Measurements from ENCODE around the gene WDR5B. TPM values are rescaled to one million over a fixed set of nuclear protein-coding genes. Genes with fewer than 3 reads are reported as not detected.
A peak's percentile ranks its signal among the peaks of the same experiment; 100 is the strongest.

WDR5B gene
- total RNA-seq, result 1 to 10 TPM; 3.8 to 6.2 TPM

DNA sequence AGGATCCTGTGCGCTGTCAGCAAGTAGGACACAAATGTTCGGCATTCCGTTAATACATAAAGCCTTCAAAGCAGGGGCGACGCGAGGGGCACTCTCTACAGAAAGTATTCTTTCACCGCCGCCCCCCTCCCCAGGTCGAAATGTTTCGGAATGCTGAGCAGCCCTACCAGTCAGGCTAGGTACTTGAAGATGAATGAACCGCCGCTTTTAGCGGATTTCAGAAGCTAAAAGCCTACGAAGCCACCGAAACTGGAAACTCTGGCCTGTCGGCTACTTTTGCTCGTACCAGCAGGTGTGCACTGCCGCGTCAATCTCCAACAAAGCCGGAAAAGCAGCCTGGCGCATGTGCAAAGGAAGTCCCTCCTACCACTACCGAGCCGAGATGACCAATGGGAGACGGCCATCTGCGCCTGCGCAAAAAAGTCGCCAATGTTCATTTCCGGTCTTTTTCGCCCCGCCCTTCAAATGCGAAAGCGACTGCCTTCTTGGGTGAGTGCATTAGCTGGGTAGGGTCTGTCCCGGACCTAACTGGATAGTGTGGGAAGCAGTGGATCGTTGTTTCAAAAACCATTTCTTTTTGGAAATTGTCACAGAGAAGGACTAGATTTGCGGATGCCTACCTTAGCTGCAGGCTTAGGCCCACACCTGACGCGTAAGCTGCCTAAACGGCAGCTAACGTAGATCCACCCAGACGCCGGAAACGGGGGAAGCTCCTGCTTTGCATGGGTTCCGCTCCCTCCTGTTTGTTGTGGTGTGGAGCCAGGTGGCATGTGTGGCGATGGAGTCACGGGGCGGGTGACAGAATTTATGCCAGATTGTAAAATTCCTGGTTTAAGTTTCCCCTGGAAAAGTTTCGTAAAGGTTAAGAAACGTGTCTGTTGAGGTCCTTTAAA lies at the start of gene WDR5B:
Gene WDR5B, minus strand, starts transcription at position 301 of the 893 bp plus-strand sequence. CDS start 534 bp downstream, outside the sequence.
- TF ChIP-seq, protein P1, sequence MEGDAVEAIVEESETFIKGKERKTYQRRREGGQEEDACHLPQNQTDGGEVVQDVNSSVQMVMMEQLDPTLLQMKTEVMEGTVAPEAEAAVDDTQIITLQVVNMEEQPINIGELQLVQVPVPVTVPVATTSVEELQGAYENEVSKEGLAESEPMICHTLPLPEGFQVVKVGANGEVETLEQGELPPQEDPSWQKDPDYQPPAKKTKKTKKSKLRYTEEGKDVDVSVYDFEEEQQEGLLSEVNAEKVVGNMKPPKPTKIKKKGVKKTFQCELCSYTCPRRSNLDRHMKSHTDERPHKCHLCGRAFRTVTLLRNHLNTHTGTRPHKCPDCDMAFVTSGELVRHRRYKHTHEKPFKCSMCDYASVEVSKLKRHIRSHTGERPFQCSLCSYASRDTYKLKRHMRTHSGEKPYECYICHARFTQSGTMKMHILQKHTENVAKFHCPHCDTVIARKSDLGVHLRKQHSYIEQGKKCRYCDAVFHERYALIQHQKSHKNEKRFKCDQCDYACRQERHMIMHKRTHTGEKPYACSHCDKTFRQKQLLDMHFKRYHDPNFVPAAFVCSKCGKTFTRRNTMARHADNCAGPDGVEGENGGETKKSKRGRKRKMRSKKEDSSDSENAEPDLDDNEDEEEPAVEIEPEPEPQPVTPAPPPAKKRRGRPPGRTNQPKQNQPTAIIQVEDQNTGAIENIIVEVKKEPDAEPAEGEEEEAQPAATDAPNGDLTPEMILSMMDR (IDR thresholded peaks at IDR 0.05), result peak; percentile 8
- Histone ChIP-seq H3K4me3 (peak within 1 kb of the TSS; percentile 87), H3K27me3 (replicated peaks; ENCODE audit: insufficient read depth) (no peaks in the 10 kb centered on the region), H3K9me3 (no peaks in the 10 kb centered on the region), H3K27ac (peak within 1 kb of the TSS; percentile 86 to 91), H3K36me3 (no peaks in the 10 kb centered on the region), H3K4me1 (ENCODE audit: control insufficient read depth in 1 of 2, low read depth in 2 of 2) (peaks cover 14 to 23% of the 10 kb centered on the region in 2 donors)
- ATAC-seq (ENCODE audit: insufficient number of reproducible peaks, low FRiP score, low read depth), result peak; percentile 99
- peak; percentile 87 for DNase-seq (ENCODE audit: low spot score)

DNA sequence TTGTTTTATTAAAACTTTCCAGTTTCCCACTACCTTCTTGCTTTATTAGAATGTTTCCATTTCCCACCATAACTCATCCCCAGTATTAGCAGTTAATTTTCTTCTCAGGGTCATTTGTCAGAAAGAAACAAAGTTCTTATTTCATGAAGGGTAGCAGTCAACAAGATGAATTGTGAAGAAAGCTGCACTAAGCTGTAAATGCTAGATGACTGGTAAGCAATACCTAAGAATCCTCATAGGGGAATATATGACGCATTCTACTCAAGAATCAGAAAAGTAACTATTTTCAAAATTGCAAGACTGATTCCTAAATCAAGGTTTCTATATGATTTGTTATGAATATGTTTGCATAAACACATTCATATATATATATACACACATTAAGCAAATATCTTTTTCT lies 48.8 kb upstream of the WDR5B start:
- ATAC-seq (ENCODE audit: insufficient number of reproducible peaks, low FRiP score, low read depth) (no peak), DNase-seq (ENCODE audit: low spot score) (no peak)
- Histone ChIP-seq H3K27ac (no peak overlapping the region), H3K4me3 (no peak overlapping the region), H3K4me1 (ENCODE audit: control insufficient read depth in 1 of 2, low read depth in 2 of 2) (peaks cover 0 to 13% of the 10 kb centered on the region in 2 donors), H3K27me3 (replicated peaks; ENCODE audit: insufficient read depth) (no peaks in the 10 kb centered on the region), H3K9me3 (no peaks in the 10 kb centered on the region), H3K36me3 (peaks cover 23% of the 10 kb centered on the region)
- TF ChIP-seq, protein P1 (IDR thresholded peaks at IDR 0.05), result no peak

DNA sequence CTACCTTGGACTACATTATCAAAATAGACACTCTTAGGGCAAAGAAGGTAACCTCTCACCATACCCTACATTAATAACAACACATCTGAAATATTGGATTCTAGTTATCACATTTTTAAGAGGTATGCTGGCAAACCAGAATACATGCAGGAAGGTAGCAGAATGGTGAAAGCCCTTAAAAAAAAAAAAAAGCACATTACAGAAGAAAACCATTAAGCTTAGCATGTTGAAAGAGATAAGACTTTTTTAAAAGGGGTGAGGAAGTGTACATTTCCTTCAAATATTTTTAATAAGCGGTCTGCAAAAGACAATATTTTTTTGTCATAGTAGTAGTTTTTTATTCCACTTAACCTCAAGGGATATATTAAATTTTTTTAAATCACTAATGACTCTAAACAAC lies 46.5 kb upstream of the WDR5B start:
- H3K36me3 ChIP-seq, result peaks cover 36% of the 10 kb centered on the region
- no peak for ATAC-seq (ENCODE audit: insufficient number of reproducible peaks, low FRiP score, low read depth)

DNA sequence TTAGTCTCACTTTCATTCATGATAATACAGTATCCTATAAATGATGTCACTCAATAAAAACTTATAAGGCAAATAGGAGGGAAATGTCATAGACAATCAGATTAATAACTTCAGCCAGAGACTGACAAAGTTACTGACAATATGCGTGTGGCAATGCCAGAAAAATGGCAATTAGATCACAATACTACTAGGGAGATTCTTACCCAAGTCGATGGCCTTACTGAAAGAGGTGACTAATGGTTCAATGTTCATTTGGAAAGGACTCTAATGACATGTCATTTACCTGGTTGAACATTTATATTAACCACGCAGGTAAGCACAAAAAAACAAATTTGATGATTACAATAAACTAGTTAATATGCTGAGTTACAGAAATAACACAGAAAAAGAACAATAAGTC lies 45.9 kb upstream of the WDR5B start:
- no peak overlapping the region for H3K27ac ChIP-seq
- H3K4me3 ChIP-seq, result no peak overlapping the region
- ATAC-seq (ENCODE audit: insufficient number of reproducible peaks, low FRiP score, low read depth) (no peak), DNase-seq (ENCODE audit: low spot score) (no peak)
- H3K27me3 ChIP-seq (replicated peaks; ENCODE audit: insufficient read depth), result no peaks in the 10 kb centered on the region
- peaks cover 40% of the 10 kb centered on the region for H3K36me3 ChIP-seq
- no peaks in the 10 kb centered on the region for H3K9me3 ChIP-seq
- no peaks in the 10 kb centered on the region for H3K4me1 ChIP-seq (ENCODE audit: control insufficient read depth in 1 of 2, low read depth in 2 of 2)
- TF ChIP-seq, protein P1 (IDR thresholded peaks at IDR 0.05), result no peak

More for the DNA sequence above, 46.5 kb upstream of the WDR5B start:
- TF ChIP-seq, protein P1 (IDR thresholded peaks at IDR 0.05), result no peak
- no peak overlapping the region for H3K4me3 ChIP-seq
- no peaks in the 10 kb centered on the region for H3K27me3 ChIP-seq (replicated peaks; ENCODE audit: insufficient read depth)
- no peaks in the 10 kb centered on the region for H3K4me1 ChIP-seq (ENCODE audit: control insufficient read depth in 1 of 2, low read depth in 2 of 2)
- no peak for DNase-seq (ENCODE audit: low spot score)
- no peaks in the 10 kb centered on the region for H3K9me3 ChIP-seq
- H3K27ac ChIP-seq, result no peak overlapping the region

DNA sequence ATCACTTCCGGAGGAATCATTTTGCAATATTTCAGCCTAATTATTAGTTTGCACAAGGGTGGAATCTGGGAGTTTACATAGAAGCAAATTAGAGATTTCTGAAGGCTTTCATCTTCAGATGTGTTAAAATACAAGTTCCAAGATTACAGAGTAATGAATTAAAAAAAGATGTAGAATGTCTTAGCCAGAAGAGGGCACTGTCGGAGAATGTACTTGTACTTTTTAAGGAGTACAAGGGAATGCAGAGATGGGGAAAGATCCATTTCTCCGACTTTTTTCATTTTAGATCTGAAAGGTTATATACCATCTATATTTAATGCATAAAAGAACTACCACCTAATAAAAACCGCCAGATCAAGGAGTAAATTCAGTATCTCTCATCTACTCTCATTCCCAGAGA lies 43.1 kb upstream of the WDR5B start:
- Histone ChIP-seq H3K4me3 (no peak overlapping the region), H3K27me3 (replicated peaks; ENCODE audit: insufficient read depth) (no peaks in the 10 kb centered on the region), H3K9me3 (no peaks in the 10 kb centered on the region), H3K4me1 (ENCODE audit: control insufficient read depth in 1 of 2, low read depth in 2 of 2) (no peaks in the 10 kb centered on the region), H3K36me3 (peaks cover 36% of the 10 kb centered on the region), H3K27ac (no peak overlapping the region)
- DNase-seq (ENCODE audit: low spot score), result no peak
- TF ChIP-seq, protein P1 (IDR thresholded peaks at IDR 0.05), result no peak
- ATAC-seq (ENCODE audit: insufficient number of reproducible peaks, low FRiP score, low read depth), result no peak
